Ishikawa (cell line): Measurements from ENCODE around the gene NR1H2.

Source experiments
- CEBPB ChIP-seq: IDR thresholded peaks from 2 replicates; pipeline ENCODE4 v1.6.1; 2012
- CREB1 ChIP-seq: IDR thresholded peaks from 2 replicates; pipeline ENCODE4 v1.6.1; 2012; ENCODE audit warnings: low read depth
- MAX ChIP-seq: IDR thresholded peaks from 2 replicates; pipeline ENCODE4 v1.6.1; 2012
- TAF1 ChIP-seq: IDR thresholded peaks from 2 replicates; pipeline ENCODE4 v1.6.1; 2012; ENCODE audit warnings: low read depth, mild to moderate bottlenecking
- USF1 ChIP-seq: IDR thresholded peaks from 2 replicates; pipeline ENCODE4 v1.6.1; 2012

- no peak for TF ChIP-seq CEBPB
- TF ChIP-seq USF1 = peak; percentile 39; the same call in 1 of the 2 replicates
- TF ChIP-seq CREB1 = peak; percentile 33; the same call in 1 of the 2 replicates
- no peak for TF ChIP-seq TAF1
- TF ChIP-seq MAX = peak; percentile 93
Measured at GRCh38 chr19:50383852-50384684, 7.8 kb downstream of the NR1H2 start, which contains the start of gene POLD1.
